ENCODE data around the gene MACROD2.

The MACROD2 gene

DNA sequence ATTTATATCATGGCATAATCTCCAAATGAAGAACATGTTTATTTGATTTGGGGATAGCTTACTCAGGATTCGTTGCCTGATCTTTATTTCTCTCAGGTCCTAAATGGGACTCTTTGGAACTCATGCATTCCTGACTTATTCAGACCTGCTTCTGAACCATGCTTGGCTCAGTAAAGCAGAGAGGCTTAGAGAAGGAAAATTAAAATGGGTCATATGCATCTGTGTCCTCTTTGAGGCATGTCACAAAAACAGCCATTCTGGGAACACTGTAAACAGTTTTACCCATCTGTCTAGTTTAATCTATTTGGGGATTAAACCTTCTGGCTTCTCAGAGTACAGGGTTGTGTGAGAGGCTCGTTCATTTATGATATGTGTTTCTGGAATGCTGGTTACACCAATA is 1560.6 kb downstream of the MACROD2 start (continued):
- TF ChIP-seq, protein P1, sequence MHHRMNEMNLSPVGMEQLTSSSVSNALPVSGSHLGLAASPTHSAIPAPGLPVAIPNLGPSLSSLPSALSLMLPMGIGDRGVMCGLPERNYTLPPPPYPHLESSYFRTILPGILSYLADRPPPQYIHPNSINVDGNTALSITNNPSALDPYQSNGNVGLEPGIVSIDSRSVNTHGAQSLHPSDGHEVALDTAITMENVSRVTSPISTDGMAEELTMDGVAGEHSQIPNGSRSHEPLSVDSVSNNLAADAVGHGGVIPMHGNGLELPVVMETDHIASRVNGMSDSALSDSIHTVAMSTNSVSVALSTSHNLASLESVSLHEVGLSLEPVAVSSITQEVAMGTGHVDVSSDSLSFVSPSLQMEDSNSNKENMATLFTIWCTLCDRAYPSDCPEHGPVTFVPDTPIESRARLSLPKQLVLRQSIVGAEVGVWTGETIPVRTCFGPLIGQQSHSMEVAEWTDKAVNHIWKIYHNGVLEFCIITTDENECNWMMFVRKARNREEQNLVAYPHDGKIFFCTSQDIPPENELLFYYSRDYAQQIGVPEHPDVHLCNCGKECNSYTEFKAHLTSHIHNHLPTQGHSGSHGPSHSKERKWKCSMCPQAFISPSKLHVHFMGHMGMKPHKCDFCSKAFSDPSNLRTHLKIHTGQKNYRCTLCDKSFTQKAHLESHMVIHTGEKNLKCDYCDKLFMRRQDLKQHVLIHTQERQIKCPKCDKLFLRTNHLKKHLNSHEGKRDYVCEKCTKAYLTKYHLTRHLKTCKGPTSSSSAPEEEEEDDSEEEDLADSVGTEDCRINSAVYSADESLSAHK (tag by site-specific recombination; IDR thresholded peaks at IDR 0.05), result no peak
- no peak for TF ChIP-seq ZBTB20 (tag by site-specific recombination; IDR thresholded peaks at IDR 0.05)
- no peak for TF ChIP-seq INSM2 (tag by site-specific recombination; IDR thresholded peaks at IDR 0.05)
- no peak for TF ChIP-seq SCRT1 (tag by site-specific recombination; IDR thresholded peaks at IDR 0.05; ENCODE audit: borderline replicate concordance)
- no peak for TF ChIP-seq ZNF785 (tag by site-specific recombination; IDR thresholded peaks at IDR 0.05)
- TF ChIP-seq, protein P2, sequence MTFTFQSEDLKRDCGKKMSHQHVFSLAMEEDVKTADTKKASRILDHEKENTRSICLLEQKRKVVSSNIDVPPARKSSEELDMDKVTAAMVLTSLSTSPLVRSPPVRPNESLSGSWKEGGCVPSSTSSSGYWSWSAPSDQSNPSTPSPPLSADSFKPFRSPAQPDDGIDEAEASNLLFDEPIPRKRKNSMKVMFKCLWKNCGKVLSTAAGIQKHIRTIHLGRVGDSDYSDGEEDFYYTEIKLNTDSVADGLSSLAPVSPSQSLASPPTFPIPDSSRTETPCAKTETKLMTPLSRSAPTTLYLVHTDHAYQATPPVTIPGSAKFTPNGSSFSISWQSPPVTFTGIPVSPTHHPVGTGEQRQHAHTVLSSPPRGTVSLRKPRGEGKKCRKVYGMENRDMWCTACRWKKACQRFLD (tag by site-specific recombination; IDR thresholded peaks at IDR 0.05), result no peak
- no peak for TF ChIP-seq ZNF837 (tag by site-specific recombination; IDR thresholded peaks at IDR 0.05)
- no peak for TF ChIP-seq AEBP2 (tag by site-specific recombination; IDR thresholded peaks at IDR 0.05; ENCODE audit: borderline replicate concordance)
- TF ChIP-seq PRDM2 (tag by site-specific recombination; IDR thresholded peaks at IDR 0.05; ENCODE audit: borderline replicate concordance), result no peak
- TF ChIP-seq IKZF3 (tag by site-specific recombination; IDR thresholded peaks at IDR 0.05), result no peak

DNA sequence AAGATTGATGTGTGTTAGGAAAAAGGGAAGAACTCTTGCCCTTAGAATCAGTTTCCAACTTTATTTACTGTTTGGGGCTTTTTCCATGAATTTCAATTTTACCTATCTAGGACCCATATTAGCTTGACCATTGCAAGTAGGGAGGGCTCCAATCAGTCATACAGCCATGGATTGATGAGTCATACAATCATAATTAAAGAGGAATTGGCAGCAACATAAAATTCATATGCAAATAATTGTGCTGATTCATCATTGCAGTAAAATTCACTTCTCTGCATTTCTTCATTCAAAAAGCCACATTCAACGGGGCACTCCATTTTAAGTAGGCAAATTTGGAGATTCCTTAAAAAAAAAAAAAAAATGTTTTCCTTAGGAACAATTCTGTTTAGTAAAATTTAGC is 1561.6 kb downstream of the MACROD2 start:
- no peak overlapping the region for H3K27ac ChIP-seq (ENCODE audit: extremely low read depth, low read depth, low read length)
- H3K9me3 ChIP-seq (ENCODE audit: control insufficient read depth, insufficient read depth, low read depth, low read length), result no peaks in the 10 kb centered on the region
- POLR2A ChIA-PET, result no interaction called here
- no peaks in the 10 kb centered on the region for H3K36me3 ChIP-seq (ENCODE audit: control insufficient read depth in 2 of 2, insufficient read depth in 1 of 2, low read length in 2 of 2)
- H3K4me3 ChIP-seq (ENCODE audit: low read depth, low read length), result no peak overlapping the region
- no peaks in the 10 kb centered on the region for H3K4me1 ChIP-seq (ENCODE audit: control insufficient read depth, insufficient read depth, low read length)
- CTCF ChIA-PET, result no interaction called here
- TF ChIP-seq, protein P3, sequence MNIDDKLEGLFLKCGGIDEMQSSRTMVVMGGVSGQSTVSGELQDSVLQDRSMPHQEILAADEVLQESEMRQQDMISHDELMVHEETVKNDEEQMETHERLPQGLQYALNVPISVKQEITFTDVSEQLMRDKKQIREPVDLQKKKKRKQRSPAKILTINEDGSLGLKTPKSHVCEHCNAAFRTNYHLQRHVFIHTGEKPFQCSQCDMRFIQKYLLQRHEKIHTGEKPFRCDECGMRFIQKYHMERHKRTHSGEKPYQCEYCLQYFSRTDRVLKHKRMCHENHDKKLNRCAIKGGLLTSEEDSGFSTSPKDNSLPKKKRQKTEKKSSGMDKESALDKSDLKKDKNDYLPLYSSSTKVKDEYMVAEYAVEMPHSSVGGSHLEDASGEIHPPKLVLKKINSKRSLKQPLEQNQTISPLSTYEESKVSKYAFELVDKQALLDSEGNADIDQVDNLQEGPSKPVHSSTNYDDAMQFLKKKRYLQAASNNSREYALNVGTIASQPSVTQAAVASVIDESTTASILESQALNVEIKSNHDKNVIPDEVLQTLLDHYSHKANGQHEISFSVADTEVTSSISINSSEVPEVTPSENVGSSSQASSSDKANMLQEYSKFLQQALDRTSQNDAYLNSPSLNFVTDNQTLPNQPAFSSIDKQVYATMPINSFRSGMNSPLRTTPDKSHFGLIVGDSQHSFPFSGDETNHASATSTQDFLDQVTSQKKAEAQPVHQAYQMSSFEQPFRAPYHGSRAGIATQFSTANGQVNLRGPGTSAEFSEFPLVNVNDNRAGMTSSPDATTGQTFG (tag by site-specific recombination; IDR thresholded peaks at IDR 0.05; ENCODE audit: borderline replicate concordance), result no peak
- TF ChIP-seq ZNF510 (tag by site-specific recombination; IDR thresholded peaks at IDR 0.05; ENCODE audit: insufficient replicate concordance) (no peak), ZNF621 (tag by site-specific recombination; IDR thresholded peaks at IDR 0.05) (no peak), SALL2 (tag by site-specific recombination; IDR thresholded peaks at IDR 0.05; ENCODE audit: borderline replicate concordance) (no peak), ZNF391 (tag by site-specific recombination; IDR thresholded peaks at IDR 0.05; ENCODE audit: borderline replicate concordance, low read depth) (no peak), ZNF549 (tag by site-specific recombination; IDR thresholded peaks at IDR 0.05) (no peak), ZNF664 (tag by site-specific recombination; IDR thresholded peaks at IDR 0.05) (no peak), ZNF658 (tag by site-specific recombination; IDR thresholded peaks at IDR 0.05) (no peak), ZNF133 (tag by site-specific recombination; IDR thresholded peaks at IDR 0.05) (no peak)
- TF ChIP-seq, protein P4, sequence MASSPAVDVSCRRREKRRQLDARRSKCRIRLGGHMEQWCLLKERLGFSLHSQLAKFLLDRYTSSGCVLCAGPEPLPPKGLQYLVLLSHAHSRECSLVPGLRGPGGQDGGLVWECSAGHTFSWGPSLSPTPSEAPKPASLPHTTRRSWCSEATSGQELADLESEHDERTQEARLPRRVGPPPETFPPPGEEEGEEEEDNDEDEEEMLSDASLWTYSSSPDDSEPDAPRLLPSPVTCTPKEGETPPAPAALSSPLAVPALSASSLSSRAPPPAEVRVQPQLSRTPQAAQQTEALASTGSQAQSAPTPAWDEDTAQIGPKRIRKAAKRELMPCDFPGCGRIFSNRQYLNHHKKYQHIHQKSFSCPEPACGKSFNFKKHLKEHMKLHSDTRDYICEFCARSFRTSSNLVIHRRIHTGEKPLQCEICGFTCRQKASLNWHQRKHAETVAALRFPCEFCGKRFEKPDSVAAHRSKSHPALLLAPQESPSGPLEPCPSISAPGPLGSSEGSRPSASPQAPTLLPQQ (tag by site-specific recombination; IDR thresholded peaks at IDR 0.05), result no peak
